MCF 10A (cell line): ENCODE data around the gene EXOC4. TPM values are rescaled to one million over a fixed set of nuclear protein-coding genes. Genes with fewer than 3 reads are reported as not detected.

ENCODE experiments used
- BruUV-seq: library from RNA; stranded (reverse); fragments of 400-500 nt; replicated peaks from 2 replicates; lab custom pipeline; 2021; lab: Mats Ljungman, UMichigan
- CTCF ChIA-PET: fragments of 300-600 bp; sonication (Branson Sonifier 250); formaldehyde crosslinking; extraction: SDS; loops from one replicate; lab custom pipeline; 2021; ENCODE audit warnings: antibody characterized with exemption, inconsistent platforms; lab: Yijun Ruan, JAX
- POLR2A ChIA-PET: fragments of 300-600, 350-650 bp; sonication (Branson Sonifier 250); formaldehyde crosslinking; extraction: SDS; loops from one replicate; lab custom pipeline; 2020; ENCODE audit warnings: antibody characterized with exemption, inconsistent platforms; lab: Yijun Ruan, JAX
- DNase-seq: peaks from one replicate; pipeline ENCODE4 v3.0.0-alpha.2; 2018; ENCODE audit not compliant: unreplicated experiment
- H3K27ac Mint-ChIP-seq: one replicate; pipeline ENCODE4 v1.8.0; 2022; ENCODE audit warnings: mild to moderate bottlenecking, low read depth, mixed read lengths; ENCODE audit not compliant: unreplicated experiment
- H3K27me3 Mint-ChIP-seq: one replicate; pipeline ENCODE4 v1.8.0; 2022; ENCODE audit warnings: mixed read lengths; ENCODE audit not compliant: insufficient read depth, unreplicated experiment
- H3K36me3 Mint-ChIP-seq: one replicate; pipeline ENCODE4 v1.8.0; 2022; ENCODE audit warnings: mild to moderate bottlenecking, moderate library complexity, mixed read lengths; ENCODE audit not compliant: insufficient read depth, unreplicated experiment
- H3K4me1 Mint-ChIP-seq: one replicate; pipeline ENCODE4 v1.8.0; 2022; ENCODE audit warnings: mixed read lengths; ENCODE audit not compliant: insufficient read depth, unreplicated experiment
- H3K4me3 Mint-ChIP-seq: one replicate; pipeline ENCODE4 v1.8.0; 2022; ENCODE audit warnings: mild to moderate bottlenecking, moderate library complexity, mixed read lengths; ENCODE audit not compliant: unreplicated experiment
- H3K9me3 Mint-ChIP-seq: one replicate; pipeline ENCODE4 v1.8.0; 2022; ENCODE audit warnings: mixed read lengths; ENCODE audit not compliant: unreplicated experiment
- intact Hi-C: fragments of 100-400 bp; cut with micrococcal nuclease; formaldehyde crosslinking; loops from 2 replicates; pipeline ENCODE4 v1.14.1; 2022
- total RNA-seq: library from RNA; stranded (reverse); gene quantifications from 2 replicates; pipeline ENCODE4 v1.2.3, GENCODE V29; 2022
- TF ChIP-seq, protein P1 (sequence below): fragments of 200-600 bp; IDR thresholded peaks from one replicate; pipeline ENCODE4 v1.8.0; 2022; ENCODE audit warnings: antibody characterized with exemption, mild to moderate bottlenecking; ENCODE audit not compliant: unreplicated experiment

EXOC4 gene
- total RNA-seq, 1 experiment from 2014 or later = 105 TPM

DNA sequence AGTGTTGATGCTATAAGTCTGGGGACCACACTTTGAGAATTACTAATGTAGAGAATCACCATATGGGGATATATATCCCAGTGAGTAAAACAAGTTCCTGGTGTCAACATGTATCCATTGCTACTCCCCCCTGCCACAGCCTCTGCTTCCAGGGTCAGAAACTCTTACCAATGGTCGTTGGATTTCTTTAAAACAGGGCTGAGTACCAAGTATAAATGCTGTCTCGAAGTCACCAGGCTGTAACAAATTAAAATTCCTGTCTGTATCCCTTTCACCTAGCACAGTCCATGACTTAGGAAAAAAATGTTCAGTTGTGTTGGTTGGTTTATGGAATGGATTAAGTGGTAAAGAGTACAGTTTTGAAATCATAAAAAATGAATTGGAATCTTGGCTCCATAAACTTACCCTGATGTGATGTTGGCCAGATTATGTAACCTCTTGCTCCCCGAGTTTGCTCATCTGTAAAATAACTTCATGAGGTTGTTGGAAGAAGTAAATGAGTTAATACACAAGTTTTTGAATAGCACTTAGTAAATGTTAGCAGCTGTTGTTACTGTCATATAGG, 510.3 kb downstream of the EXOC4 start:
- TF ChIP-seq, protein P1, sequence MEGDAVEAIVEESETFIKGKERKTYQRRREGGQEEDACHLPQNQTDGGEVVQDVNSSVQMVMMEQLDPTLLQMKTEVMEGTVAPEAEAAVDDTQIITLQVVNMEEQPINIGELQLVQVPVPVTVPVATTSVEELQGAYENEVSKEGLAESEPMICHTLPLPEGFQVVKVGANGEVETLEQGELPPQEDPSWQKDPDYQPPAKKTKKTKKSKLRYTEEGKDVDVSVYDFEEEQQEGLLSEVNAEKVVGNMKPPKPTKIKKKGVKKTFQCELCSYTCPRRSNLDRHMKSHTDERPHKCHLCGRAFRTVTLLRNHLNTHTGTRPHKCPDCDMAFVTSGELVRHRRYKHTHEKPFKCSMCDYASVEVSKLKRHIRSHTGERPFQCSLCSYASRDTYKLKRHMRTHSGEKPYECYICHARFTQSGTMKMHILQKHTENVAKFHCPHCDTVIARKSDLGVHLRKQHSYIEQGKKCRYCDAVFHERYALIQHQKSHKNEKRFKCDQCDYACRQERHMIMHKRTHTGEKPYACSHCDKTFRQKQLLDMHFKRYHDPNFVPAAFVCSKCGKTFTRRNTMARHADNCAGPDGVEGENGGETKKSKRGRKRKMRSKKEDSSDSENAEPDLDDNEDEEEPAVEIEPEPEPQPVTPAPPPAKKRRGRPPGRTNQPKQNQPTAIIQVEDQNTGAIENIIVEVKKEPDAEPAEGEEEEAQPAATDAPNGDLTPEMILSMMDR = no peak
- POLR2A ChIA-PET = interaction anchor here (0.8 kb wide), 1 partner anchor 160 kb away, joined by 3 read pairs; no protein-coding TSS in a partner anchor
- intact Hi-C loops = no loop called here
- Mint-ChIP-seq H3K27me3 (no peaks in the 10 kb centered on the region), H3K4me3 (no peak overlapping the region), H3K27ac (no peak overlapping the region), H3K9me3 (no peaks in the 10 kb centered on the region), H3K36me3 (no peaks in the 10 kb centered on the region), H3K4me1 (no peaks in the 10 kb centered on the region)
- DNase-seq = no peak
- BruUV-seq = no TSS peak
- CTCF ChIA-PET = interaction anchor here (1.1 kb wide), 1 partner anchor 34 kb away, joined by 3 read pairs; no protein-coding TSS in a partner anchor

DNA sequence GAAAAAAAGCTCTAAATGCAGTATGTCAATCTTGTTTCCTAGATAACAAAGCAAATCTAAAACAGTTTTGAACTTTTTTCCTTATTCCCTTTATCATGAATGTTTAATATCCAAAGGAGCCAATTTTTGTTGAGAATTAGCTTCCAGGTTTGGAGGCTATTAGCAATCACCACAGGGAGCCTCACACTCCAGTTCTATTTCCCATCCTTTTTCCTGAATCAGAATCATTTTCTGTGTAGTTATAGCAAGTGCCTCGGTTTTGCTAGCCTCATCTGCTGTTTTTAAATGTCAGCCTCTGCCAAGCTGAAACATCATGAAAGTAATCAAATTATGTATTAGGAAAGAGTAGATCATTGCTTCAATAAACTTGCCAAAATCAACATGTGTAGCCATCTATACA, 516.8 kb downstream of the EXOC4 start:
- no peaks in the 10 kb centered on the region for H3K27me3 Mint-ChIP-seq
- no peak overlapping the region for H3K4me3 Mint-ChIP-seq
- ChIA-PET CTCF (interaction anchor here (0.7 to 1.7 kb wide), 7 partner anchors 10 to 283 kb away, joined by 3 to 11 read pairs (median 3); no protein-coding TSS in a partner anchor), POLR2A (interaction anchor here (0.5 to 0.9 kb wide), 5 partner anchors 16 to 778 kb away, joined by 3 to 4 read pairs (median 3); no protein-coding TSS in a partner anchor)
- TF ChIP-seq, protein P1 = no peak
- H3K9me3 Mint-ChIP-seq = no peaks in the 10 kb centered on the region
- intact Hi-C loops = no loop called here
- DNase-seq = no peak
- BruUV-seq = no TSS peak
- no peaks in the 10 kb centered on the region for H3K36me3 Mint-ChIP-seq
- H3K4me1 Mint-ChIP-seq = peaks cover 18% of the 10 kb centered on the region
- H3K27ac Mint-ChIP-seq = no peak overlapping the region

DNA sequence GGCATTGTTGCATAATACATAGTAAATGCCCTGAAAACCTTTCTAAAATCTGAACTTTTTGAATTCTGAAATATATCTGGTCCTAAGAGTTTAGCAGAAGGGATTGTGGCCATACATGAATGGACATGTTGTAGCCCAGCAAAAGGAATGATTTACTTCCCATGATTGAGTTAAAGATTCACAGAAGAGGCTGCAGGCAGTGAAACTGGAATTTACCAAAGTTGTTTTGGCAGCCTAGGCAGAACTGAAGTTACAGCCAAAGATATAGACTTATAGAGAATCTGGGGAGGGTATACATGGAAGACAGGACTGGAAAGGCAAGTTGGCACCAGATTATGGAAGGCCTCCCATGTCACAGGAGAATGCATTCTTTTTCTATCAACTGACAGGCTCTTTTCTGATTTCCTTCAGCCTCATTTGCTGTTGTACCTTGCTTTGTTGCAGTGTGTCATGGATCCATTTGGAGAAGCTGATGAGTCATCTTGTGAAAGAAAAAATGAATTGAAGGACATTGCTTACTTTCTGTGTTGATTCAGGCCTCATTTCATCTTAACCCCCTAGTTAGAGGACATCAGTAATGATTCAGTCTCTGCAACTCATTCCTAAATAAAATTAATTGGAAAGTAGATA, 518.1 kb downstream of the EXOC4 start:
- H3K9me3 Mint-ChIP-seq = no peaks in the 10 kb centered on the region
- no peak overlapping the region for H3K4me3 Mint-ChIP-seq
- ChIA-PET POLR2A (interaction anchor here (0.6 to 1.0 kb wide), 6 partner anchors 25 to 323 kb away, joined by 3 to 4 read pairs (median 3); no protein-coding TSS in a partner anchor), CTCF (interaction anchor here (0.6 to 1.4 kb wide), 6 partner anchors 11 to 699 kb away, joined by 3 to 4 read pairs (median 3); no protein-coding TSS in a partner anchor)
- H3K36me3 Mint-ChIP-seq = no peaks in the 10 kb centered on the region
- H3K27me3 Mint-ChIP-seq = no peaks in the 10 kb centered on the region
- BruUV-seq = no TSS peak
- intact Hi-C loops = no loop called here
- peak; percentile 43 for DNase-seq
- peaks cover 18% of the 10 kb centered on the region for H3K4me1 Mint-ChIP-seq
- peak overlapping the region; percentile 35 for H3K27ac Mint-ChIP-seq
- TF ChIP-seq, protein P1 = no peak

GRCh38 chr7:133771788-133772419, 519.0 kb downstream of the EXOC4 start:
- Mint-ChIP-seq H3K4me1 (peaks cover 18% of the 10 kb centered on the region), H3K36me3 (no peaks in the 10 kb centered on the region), H3K9me3 (no peaks in the 10 kb centered on the region), H3K27me3 (no peaks in the 10 kb centered on the region), H3K4me3 (no peak overlapping the region), H3K27ac (no peak overlapping the region)
- BruUV-seq = no TSS peak
- TF ChIP-seq, protein P1 = no peak
- intact Hi-C loops = no loop called here
- CTCF ChIA-PET = interaction anchor here (0.5 to 1.4 kb wide), 4 partner anchors 10 to 917 kb away, joined by 3 to 4 read pairs (median 3); no protein-coding TSS in a partner anchor
- no peak for DNase-seq
- POLR2A ChIA-PET = interaction anchor here (0.7 to 1.0 kb wide), 5 partner anchors 24 to 84 kb away, joined by 3 read pairs; no protein-coding TSS in a partner anchor
